ENCODE data around the gene ZFAND6.
"Not testable (repeated sequence)": the region's sequence is repeated elsewhere in the genome, so short reads cannot be mapped to it uniquely, and the experiment has no call there.

The ZFAND6 gene

GRCh38 chr15:80020149-80020548, 39.3 kb upstream of the ZFAND6 start:
- H3K9me3 ChIP-seq (ENCODE audit: control insufficient read depth, insufficient read depth, low read length); H3K27ac ChIP-seq (ENCODE audit: low read length); DNase-seq (ENCODE audit: low read depth, low spot score); H3K36me3 ChIP-seq (ENCODE audit: control insufficient read depth, insufficient read depth, low read length); H3K4me1 ChIP-seq (ENCODE audit: control insufficient read depth, insufficient read depth, low read length); H3K27me3 ChIP-seq (ENCODE audit: control insufficient read depth, insufficient read depth, low read length); H3K4me3 ChIP-seq (ENCODE audit: low read length): not testable (repeated sequence)
- no CpG with 5 or more reads among the region's 6 CpGs for WGBS (ENCODE audit: insufficient coverage, insufficient read length)

GRCh38 chr15:80020731-80021130, 38.7 kb upstream of the ZFAND6 start:
- Histone ChIP-seq H3K36me3 (ENCODE audit: control insufficient read depth, insufficient read depth, low read length) (no peaks in the 10 kb centered on the region), H3K27me3 (ENCODE audit: control insufficient read depth, insufficient read depth, low read length) (no peaks in the 10 kb centered on the region), H3K4me3 (ENCODE audit: low read length) (no peak overlapping the region), H3K9me3 (ENCODE audit: control insufficient read depth, insufficient read depth, low read length) (no peaks in the 10 kb centered on the region), H3K4me1 (ENCODE audit: control insufficient read depth, insufficient read depth, low read length) (no peaks in the 10 kb centered on the region), H3K27ac (ENCODE audit: low read length) (no peak overlapping the region)
- no peak for DNase-seq (ENCODE audit: low read depth, low spot score)
- no CpG with 5 or more reads among the region's 3 CpGs for WGBS (ENCODE audit: insufficient coverage, insufficient read length)

- Histone ChIP-seq H3K27me3 (ENCODE audit: control insufficient read depth, insufficient read depth, low read length) (no peaks in the 10 kb centered on the region), H3K4me1 (ENCODE audit: control insufficient read depth, insufficient read depth, low read length) (0 out of 2 replicates have a peak, but pooled peaks cover 2% of the 10 kb centered on the region), H3K4me3 (ENCODE audit: low read length) (no peak overlapping the region), H3K9me3 (ENCODE audit: control insufficient read depth, insufficient read depth, low read length) (no peaks in the 10 kb centered on the region), H3K36me3 (ENCODE audit: control insufficient read depth, insufficient read depth, low read length) (no peaks in the 10 kb centered on the region), H3K27ac (ENCODE audit: low read length) (no peak overlapping the region)
- no CpG with 5 or more reads among the region's 3 CpGs for WGBS (ENCODE audit: insufficient coverage, insufficient read length)
- no peak for DNase-seq (ENCODE audit: low read depth, low spot score)
Measured at GRCh38 chr15:80026310-80026709, 33.2 kb upstream of the ZFAND6 start.

- H3K27me3 ChIP-seq (ENCODE audit: control insufficient read depth, insufficient read depth, low read length), result no peaks in the 10 kb centered on the region
- H3K4me3 ChIP-seq (ENCODE audit: low read length), result no peak overlapping the region
- no peaks in the 10 kb centered on the region for H3K9me3 ChIP-seq (ENCODE audit: control insufficient read depth, insufficient read depth, low read length)
- no CpG with 5 or more reads among the region's 4 CpGs for WGBS (ENCODE audit: insufficient coverage, insufficient read length)
- no peak overlapping the region for H3K27ac ChIP-seq (ENCODE audit: low read length)
- 0 out of 2 replicates have a peak, but pooled peaks cover 2% of the 10 kb centered on the region for H3K4me1 ChIP-seq (ENCODE audit: control insufficient read depth, insufficient read depth, low read length)
- no peaks in the 10 kb centered on the region for H3K36me3 ChIP-seq (ENCODE audit: control insufficient read depth, insufficient read depth, low read length)
- DNase-seq (ENCODE audit: low read depth, low spot score), result no peak
Measured at GRCh38 chr15:80026754-80027153, 32.7 kb upstream of the ZFAND6 start.

- WGBS (ENCODE audit: insufficient coverage, insufficient read length), result no CpG with 5 or more reads among the region's 2 CpGs
- peaks cover 8% of the 10 kb centered on the region for H3K4me1 ChIP-seq (ENCODE audit: control insufficient read depth, insufficient read depth, low read length)
- DNase-seq (ENCODE audit: low read depth, low spot score), result no peak
- no peaks in the 10 kb centered on the region for H3K27me3 ChIP-seq (ENCODE audit: control insufficient read depth, insufficient read depth, low read length)
- H3K9me3 ChIP-seq (ENCODE audit: control insufficient read depth, insufficient read depth, low read length), result no peaks in the 10 kb centered on the region
- no peak overlapping the region for H3K27ac ChIP-seq (ENCODE audit: low read length)
- no peak overlapping the region for H3K4me3 ChIP-seq (ENCODE audit: low read length)
- no peaks in the 10 kb centered on the region for H3K36me3 ChIP-seq (ENCODE audit: control insufficient read depth, insufficient read depth, low read length)
Measured at GRCh38 chr15:80028937-80029336, 30.5 kb upstream of the ZFAND6 start.

- Histone ChIP-seq H3K4me3 (ENCODE audit: low read length) (no peak overlapping the region), H3K4me1 (ENCODE audit: control insufficient read depth, insufficient read depth, low read length) (peaks cover 9% of the 10 kb centered on the region), H3K9me3 (ENCODE audit: control insufficient read depth, insufficient read depth, low read length) (no peaks in the 10 kb centered on the region), H3K36me3 (ENCODE audit: control insufficient read depth, insufficient read depth, low read length) (no peaks in the 10 kb centered on the region), H3K27me3 (ENCODE audit: control insufficient read depth, insufficient read depth, low read length) (no peaks in the 10 kb centered on the region), H3K27ac (ENCODE audit: low read length) (no peak overlapping the region)
- DNase-seq (ENCODE audit: low read depth, low spot score), result no peak
- WGBS (ENCODE audit: insufficient coverage, insufficient read length), result no CpG with 5 or more reads among the region's 3 CpGs
Measured at GRCh38 chr15:80031841-80032240, 27.6 kb upstream of the ZFAND6 start.

- no peaks in the 10 kb centered on the region for H3K9me3 ChIP-seq (ENCODE audit: control insufficient read depth, insufficient read depth, low read length)
- no peaks in the 10 kb centered on the region for H3K36me3 ChIP-seq (ENCODE audit: control insufficient read depth, insufficient read depth, low read length)
- no peak overlapping the region for H3K27ac ChIP-seq (ENCODE audit: low read length)
- no peaks in the 10 kb centered on the region for H3K27me3 ChIP-seq (ENCODE audit: control insufficient read depth, insufficient read depth, low read length)
- WGBS (ENCODE audit: insufficient coverage, insufficient read length), result no CpG with 5 or more reads among the region's 3 CpGs
- no peak for DNase-seq (ENCODE audit: low read depth, low spot score)
- no peak overlapping the region for H3K4me3 ChIP-seq (ENCODE audit: low read length)
- peaks cover 7% of the 10 kb centered on the region for H3K4me1 ChIP-seq (ENCODE audit: control insufficient read depth, insufficient read depth, low read length)
Measured at GRCh38 chr15:80034629-80035028, 24.8 kb upstream of the ZFAND6 start.

- no peaks in the 10 kb centered on the region for H3K9me3 ChIP-seq (ENCODE audit: control insufficient read depth, insufficient read depth, low read length)
- peaks cover 7% of the 10 kb centered on the region for H3K4me1 ChIP-seq (ENCODE audit: control insufficient read depth, insufficient read depth, low read length)
- H3K27ac ChIP-seq (ENCODE audit: low read length), result no peak overlapping the region
- WGBS (ENCODE audit: insufficient coverage, insufficient read length), result no CpG with 5 or more reads among the region's 1 CpG
- H3K4me3 ChIP-seq (ENCODE audit: low read length), result no peak overlapping the region
- DNase-seq (ENCODE audit: low read depth, low spot score), result no peak
- H3K36me3 ChIP-seq (ENCODE audit: control insufficient read depth, insufficient read depth, low read length), result no peaks in the 10 kb centered on the region
- H3K27me3 ChIP-seq (ENCODE audit: control insufficient read depth, insufficient read depth, low read length), result no peaks in the 10 kb centered on the region
Measured at GRCh38 chr15:80036071-80036470, 23.4 kb upstream of the ZFAND6 start.

- Histone ChIP-seq H3K4me3 (ENCODE audit: low read length) (no peak overlapping the region), H3K9me3 (ENCODE audit: control insufficient read depth, insufficient read depth, low read length) (no peaks in the 10 kb centered on the region), H3K27ac (ENCODE audit: low read length) (no peak overlapping the region), H3K36me3 (ENCODE audit: control insufficient read depth, insufficient read depth, low read length) (no peaks in the 10 kb centered on the region), H3K4me1 (ENCODE audit: control insufficient read depth, insufficient read depth, low read length) (no peaks in the 10 kb centered on the region; the same call in 1 of the 2 replicates), H3K27me3 (ENCODE audit: control insufficient read depth, insufficient read depth, low read length) (no peaks in the 10 kb centered on the region)
- WGBS (ENCODE audit: insufficient coverage, insufficient read length), result no CpG with 5 or more reads among the region's 3 CpGs
- DNase-seq (ENCODE audit: low read depth, low spot score), result no peak
Measured at GRCh38 chr15:80041494-80042253, 17.8 kb upstream of the ZFAND6 start.

GRCh38 chr15:80042568-80042967, 16.9 kb upstream of the ZFAND6 start:
- Histone ChIP-seq H3K4me1 (ENCODE audit: control insufficient read depth, insufficient read depth, low read length) (no peaks in the 10 kb centered on the region; the same call in 1 of the 2 replicates), H3K4me3 (ENCODE audit: low read length) (no peak overlapping the region), H3K27me3 (ENCODE audit: control insufficient read depth, insufficient read depth, low read length) (no peaks in the 10 kb centered on the region), H3K27ac (ENCODE audit: low read length) (no peak overlapping the region), H3K36me3 (ENCODE audit: control insufficient read depth, insufficient read depth, low read length) (no peaks in the 10 kb centered on the region), H3K9me3 (ENCODE audit: control insufficient read depth, insufficient read depth, low read length) (no peaks in the 10 kb centered on the region)
- no peak for DNase-seq (ENCODE audit: low read depth, low spot score)
- WGBS (ENCODE audit: insufficient coverage, insufficient read length), result no CpG with 5 or more reads among the region's 1 CpG

- not testable (repeated sequence) for H3K27ac ChIP-seq (ENCODE audit: low read length); H3K27me3 ChIP-seq (ENCODE audit: control insufficient read depth, insufficient read depth, low read length); H3K9me3 ChIP-seq (ENCODE audit: control insufficient read depth, insufficient read depth, low read length); H3K4me1 ChIP-seq (ENCODE audit: control insufficient read depth, insufficient read depth, low read length); H3K36me3 ChIP-seq (ENCODE audit: control insufficient read depth, insufficient read depth, low read length); H3K4me3 ChIP-seq (ENCODE audit: low read length); DNase-seq (ENCODE audit: low read depth, low spot score)
- no CpG with 5 or more reads among the region's 10 CpGs for WGBS (ENCODE audit: insufficient coverage, insufficient read length)
Measured at GRCh38 chr15:80045219-80045618, 14.3 kb upstream of the ZFAND6 start.

All from iPS DF 6.9 (cell line).